ENCODE measurements around the gene NCF2.
A peak's percentile ranks its signal among the peaks of the same experiment; 100 is the strongest.

Gene NCF2

GRCh38 chr1:183635606-183636333 lies 45.5 kb upstream of the NCF2 start, which contains the start of gene ARPC5:
Gene ARPC5 (minus strand): TSS chr1:183635783. CDS start chr1:183635659, 124 bp downstream.
- H3K4me3 ChIP-seq (ENCODE audit: low read depth, low read length), result peak within 1 kb of the TSS; percentile 76
- TF ChIP-seq POLR2A (IDR thresholded peaks at IDR 0.05; ENCODE audit: extremely low read depth, insufficient read length) (peak; percentile 79), MYC (IDR thresholded peaks at IDR 0.05; ENCODE audit: low read depth, low read length) (no peak), MAX (IDR thresholded peaks at IDR 0.05; ENCODE audit: low read depth, low read length) (peak; percentile 67; the same call in 1 of the 2 replicates), CTCF (IDR thresholded peaks at IDR 0.05; ENCODE audit: low read depth, low read length) (no peak)
- peak; percentile 97 for DNase-seq (ENCODE audit: low read depth)

- no peak for DNase-seq (ENCODE audit: low read depth)
- TF ChIP-seq MYC (IDR thresholded peaks at IDR 0.05; ENCODE audit: low read depth, low read length), result no peak
- no peak for TF ChIP-seq POLR2A (IDR thresholded peaks at IDR 0.05; ENCODE audit: extremely low read depth, insufficient read length)
- no peak for TF ChIP-seq CTCF (IDR thresholded peaks at IDR 0.05; ENCODE audit: low read depth, low read length)
- TF ChIP-seq MAX (IDR thresholded peaks at IDR 0.05; ENCODE audit: low read depth, low read length), result no peak
- peak overlapping the region; percentile 76 for H3K4me3 ChIP-seq (ENCODE audit: low read depth, low read length)
Measured at GRCh38 chr1:183635099-183635605, 44.9 kb upstream of the NCF2 start.

GRCh38 chr1:183634429-183635065 lies 44.3 kb upstream of the NCF2 start:
- peak overlapping the region; percentile 76 for H3K4me3 ChIP-seq (ENCODE audit: low read depth, low read length)
- DNase-seq (ENCODE audit: low read depth), result no peak
- TF ChIP-seq MYC (IDR thresholded peaks at IDR 0.05; ENCODE audit: low read depth, low read length) (no peak), MAX (IDR thresholded peaks at IDR 0.05; ENCODE audit: low read depth, low read length) (no peak), POLR2A (IDR thresholded peaks at IDR 0.05; ENCODE audit: extremely low read depth, insufficient read length) (no peak), CTCF (IDR thresholded peaks at IDR 0.05; ENCODE audit: low read depth, low read length) (no peak)

GRCh38 chr1:183633676-183634343 lies 43.6 kb upstream of the NCF2 start:
- peak overlapping the region; percentile 76 for H3K4me3 ChIP-seq (ENCODE audit: low read depth, low read length)
- TF ChIP-seq MYC (IDR thresholded peaks at IDR 0.05; ENCODE audit: low read depth, low read length) (no peak), CTCF (IDR thresholded peaks at IDR 0.05; ENCODE audit: low read depth, low read length) (peak; percentile 42), MAX (IDR thresholded peaks at IDR 0.05; ENCODE audit: low read depth, low read length) (no peak), POLR2A (IDR thresholded peaks at IDR 0.05; ENCODE audit: extremely low read depth, insufficient read length) (no peak)
- peak; percentile 84 for DNase-seq (ENCODE audit: low read depth)

GRCh38 chr1:183632964-183633363 lies 42.7 kb upstream of the NCF2 start:
- TF ChIP-seq POLR2A (IDR thresholded peaks at IDR 0.05; ENCODE audit: extremely low read depth, insufficient read length) (no peak), MAX (IDR thresholded peaks at IDR 0.05; ENCODE audit: low read depth, low read length) (no peak), CTCF (IDR thresholded peaks at IDR 0.05; ENCODE audit: low read depth, low read length) (no peak)
- no peak for DNase-seq (ENCODE audit: low read depth)
- peak overlapping the region; percentile 76 for H3K4me3 ChIP-seq (ENCODE audit: low read depth, low read length)

Data from NB4 (cell line).